HFF-Myc (cell line): Measurements from ENCODE around the gene TMEM165.

Source experiments
- DNase-seq: peaks from one replicate; pipeline ENCODE4 v3.0.0-alpha.2; 2011; ENCODE audit warnings: low read depth; ENCODE audit errors: extremely low read depth
- H3K4me3 ChIP-seq: replicated peaks from 2 replicates; pipeline ENCODE4 v1.5.1; 2011; ENCODE audit warnings: low read depth, mild to moderate bottlenecking, control low read depth, low read length
- CTCF ChIP-seq: IDR thresholded peaks from 2 replicates; pipeline ENCODE4 v1.5.1; 2012; ENCODE audit warnings: mild to moderate bottlenecking, low read depth, low read length, control low read depth; ENCODE audit errors: missing control alignments

The TMEM165 gene

DNA sequence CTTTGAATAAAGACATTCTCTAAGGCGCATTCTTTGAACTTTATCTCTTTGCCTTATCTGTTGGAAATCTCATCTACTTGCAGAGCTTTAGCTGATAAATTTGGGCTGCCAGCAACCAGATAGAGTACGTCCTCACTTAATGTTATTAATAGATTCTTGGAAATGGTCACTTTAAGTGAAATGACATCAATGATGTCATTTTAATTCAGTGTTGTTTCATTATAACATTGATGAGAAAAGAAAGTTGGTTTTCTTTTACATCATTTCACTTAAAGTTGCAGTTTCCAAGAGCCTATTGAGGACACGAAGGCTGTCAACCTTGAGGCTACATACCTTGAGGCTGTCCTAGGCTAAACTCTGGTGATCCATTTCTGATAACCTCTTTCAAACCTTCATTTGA, 9.3 kb downstream of the TMEM165 start:
- no peak for DNase-seq
- TF ChIP-seq CTCF: no peak
- no peak overlapping the region for H3K4me3 ChIP-seq

- no peak for DNase-seq
- TF ChIP-seq CTCF: no peak
- H3K4me3 ChIP-seq: no peak overlapping the region
These were observed 10.8 kb downstream of the TMEM165 start for GRCh38 chr4:55406545-55406944.

DNA sequence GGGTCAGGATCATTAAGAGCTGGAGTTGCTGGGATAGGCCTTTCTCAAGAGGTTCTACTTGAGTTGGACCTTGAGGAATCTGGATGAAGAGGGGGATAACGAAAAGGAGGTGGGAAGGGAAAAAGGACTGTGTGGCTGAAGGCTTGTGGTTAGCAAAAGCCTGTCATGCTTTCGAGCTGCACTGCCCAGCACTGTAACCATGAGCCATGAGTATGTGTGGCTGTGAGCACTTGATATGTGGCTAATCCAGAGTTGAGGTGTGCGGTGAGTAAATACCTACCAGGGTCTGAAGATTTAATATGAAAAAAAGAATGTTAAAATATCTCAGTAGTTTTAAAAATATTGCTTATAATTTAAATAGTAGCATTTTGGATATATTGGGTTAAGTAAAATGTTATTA, 11.4 kb downstream of the TMEM165 start:
- TF ChIP-seq CTCF: no peak
- DNase-seq: no peak
- H3K4me3 ChIP-seq: no peak overlapping the region

DNA sequence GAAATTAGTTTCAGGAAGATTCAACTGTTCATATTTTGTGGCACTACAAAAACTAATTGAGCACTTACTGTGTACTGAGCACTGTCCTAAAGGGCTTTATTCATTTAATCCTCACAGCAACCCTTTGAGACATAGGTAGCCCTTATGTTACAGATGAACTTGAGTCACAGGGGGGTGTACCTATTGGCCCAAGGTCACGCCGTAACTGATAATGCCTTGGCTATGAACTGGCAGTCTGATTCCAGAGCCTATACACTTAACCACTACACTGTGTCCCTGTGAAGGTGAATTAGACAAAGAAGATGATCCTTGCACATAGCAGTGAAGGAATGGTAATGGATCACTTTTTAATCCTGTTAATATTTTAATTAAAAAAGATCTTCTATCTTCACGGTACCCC, 12.0 kb downstream of the TMEM165 start:
- DNase-seq: no peak
- TF ChIP-seq CTCF: no peak
- H3K4me3 ChIP-seq: no peak overlapping the region

GRCh38 chr4:55409468-55410171, 13.9 kb downstream of the TMEM165 start:
- no peak for DNase-seq
- H3K4me3 ChIP-seq: no peak overlapping the region
- TF ChIP-seq CTCF: peak; percentile 24

DNA sequence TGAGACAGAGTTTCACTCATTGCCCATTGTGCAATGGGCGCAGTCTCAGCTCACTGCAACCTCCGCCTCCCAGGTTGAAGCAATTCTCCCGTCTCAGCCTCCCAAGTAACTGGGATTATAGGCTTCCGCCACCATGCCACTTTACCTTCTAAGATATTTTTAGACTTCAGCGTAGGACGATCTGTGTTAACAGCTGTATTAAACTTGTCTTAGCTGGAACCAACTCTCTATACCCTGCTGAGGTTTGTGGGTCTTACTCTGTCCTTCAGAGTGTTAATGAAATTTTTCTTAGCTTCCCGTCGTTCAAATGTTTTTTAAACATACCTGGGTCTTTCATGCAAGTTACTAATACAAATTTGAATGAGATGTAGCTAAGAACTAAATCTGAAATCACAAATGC, 14.7 kb downstream of the TMEM165 start:
- no peak for DNase-seq
- no peak for TF ChIP-seq CTCF
- H3K4me3 ChIP-seq: no peak overlapping the region

- H3K4me3 ChIP-seq: no peak overlapping the region
- DNase-seq: no peak
- TF ChIP-seq CTCF: no peak
These were observed 15.9 kb downstream of the TMEM165 start for GRCh38 chr4:55411621-55412020.
